Posterior vena cava (tissue), 2 donors: Measurements from ENCODE around the gene MRPS2. TPM values are rescaled to one million over a fixed set of nuclear protein-coding genes. Genes with fewer than 3 reads are reported as not detected.

Experiments
- DNase-seq: peaks from one replicate; pipeline ENCODE4 v3.0.0-alpha.2; 2020; ENCODE audit warnings: low spot score
- intact Hi-C, 2 donors: fragments of 100-400 bp; cut with DNase I; formaldehyde crosslinking; loops; one replicate each; pipeline versions ENCODE4 v1.14.1 to v1.14.2; 2022 to 2023
- total RNA-seq, 2 donors: library from RNA; stranded (reverse); fragmentation: NEBNext Ultra II Directional; extraction: Animal tissue kit (Norgen Biotek cat#: 25700); gene quantifications; one replicate each; pipeline ENCODE4 v1.2.1, GENCODE V29; 2021
- donor health status: DM: yes; HTN: yes; CAD: no.
- donor health status: DM: yes; HTN: yes; CAD: no.

The MRPS2 gene
- total RNA-seq, 2 donors from 2014 or later, result 15.9 to 16.3 TPM

GRCh38 chr9:135494791-135495559 is 5.5 kb upstream of the MRPS2 start:
- intact Hi-C loops, result no loop called here
- peak; percentile 58 for DNase-seq

- DNase-seq, result peak; percentile 67
- intact Hi-C loops, result no loop called here
Observed at GRCh38 chr9:135498381-135499126, 1.9 kb upstream of the MRPS2 start.

DNA sequence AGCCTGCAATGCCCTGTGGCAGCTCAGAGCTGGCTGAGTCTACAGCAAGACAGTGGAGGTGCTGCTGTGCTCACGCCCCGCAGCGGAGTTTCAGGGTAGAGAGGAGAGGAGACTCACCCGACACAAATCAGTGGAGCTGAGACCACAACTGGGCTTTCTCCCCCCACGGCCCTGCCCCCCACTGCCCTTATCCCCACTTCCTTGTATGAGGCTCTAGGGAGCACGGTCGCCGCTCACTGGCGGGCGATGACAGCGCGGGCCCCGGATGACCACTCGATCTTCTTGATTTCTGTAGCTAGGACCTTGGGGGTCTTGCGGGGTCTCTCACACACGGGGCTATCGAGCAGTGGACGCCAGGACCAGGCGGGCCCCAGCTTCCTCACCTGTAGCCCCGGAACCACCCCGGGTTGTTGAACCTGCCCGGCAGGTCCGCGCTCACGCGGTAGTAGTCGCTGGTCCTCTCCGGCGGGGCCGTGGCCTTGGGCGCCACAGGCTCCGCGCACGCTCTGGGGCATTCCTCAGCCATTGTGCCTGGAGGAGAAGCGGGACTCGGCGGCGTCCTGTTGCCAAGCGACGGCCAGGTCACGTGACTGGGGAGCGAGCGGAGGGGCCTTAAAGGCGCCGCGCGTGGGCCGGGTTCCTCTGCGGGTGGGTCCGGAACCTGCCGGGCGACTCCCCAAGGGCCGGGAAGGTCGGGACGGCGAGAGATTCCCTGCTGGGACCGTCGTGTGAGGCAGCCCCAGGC is 984 bp upstream of the MRPS2 start:
- DNase-seq, result peak; percentile 98
- intact Hi-C loops, result no loop called here

GRCh38 chr9:135500071-135500524 is 384 bp upstream of the MRPS2 start:
- intact Hi-C loops, result no loop called here
- no peak for DNase-seq

DNA sequence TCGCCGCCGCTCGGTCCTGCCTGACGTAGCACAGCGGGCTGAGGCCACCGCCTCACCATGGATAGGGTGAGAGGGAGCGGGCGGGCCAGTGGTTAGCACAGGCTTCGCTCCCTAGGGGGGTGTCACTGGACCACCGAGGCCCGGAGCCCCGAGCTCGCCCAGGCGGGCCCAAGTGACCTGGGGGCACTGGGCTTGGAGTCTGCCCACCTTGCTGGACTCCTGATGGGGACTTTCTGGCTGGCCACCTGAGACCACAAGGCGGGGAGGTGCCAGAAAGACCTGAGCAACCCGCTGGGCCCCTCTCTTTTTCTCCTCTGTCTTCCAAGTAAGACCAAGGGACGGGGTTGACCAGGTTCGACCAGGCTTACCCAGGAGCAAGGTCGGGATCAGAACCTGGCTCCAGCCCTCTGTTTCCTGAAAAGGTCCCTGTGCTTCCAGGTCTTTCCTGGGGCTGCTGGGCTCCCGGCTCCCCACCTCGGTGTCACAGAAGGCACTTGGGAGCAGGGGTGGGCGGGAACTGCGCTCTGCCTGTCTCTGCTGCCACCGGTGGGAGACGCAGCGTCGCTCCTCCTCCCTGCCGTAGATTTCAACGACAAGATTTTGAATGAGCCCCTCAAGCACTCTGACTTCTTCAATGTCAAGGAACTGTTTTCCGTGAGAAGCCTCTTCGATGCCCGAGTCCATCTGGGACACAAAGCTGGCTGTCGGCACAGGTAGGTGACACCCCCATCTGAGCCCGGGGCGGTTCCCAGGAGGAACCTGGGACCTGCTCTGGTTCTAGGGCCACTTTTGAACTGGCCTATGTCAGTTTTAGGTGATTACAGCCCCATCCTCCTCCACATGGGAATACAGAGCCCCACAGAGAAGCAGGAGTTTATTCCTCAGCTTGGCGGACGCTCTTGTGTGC is 1.0 kb downstream of the MRPS2 start:
- peak; percentile 74 for DNase-seq

GRCh38 chr9:135502168-135502872 is 1.8 kb downstream of the MRPS2 start:
- peak; percentile 73 for DNase-seq
- intact Hi-C loops, result no loop called here

More for the DNA sequence above, 1.0 kb downstream of the MRPS2 start:
- intact Hi-C loops, result no loop called here

DNA sequence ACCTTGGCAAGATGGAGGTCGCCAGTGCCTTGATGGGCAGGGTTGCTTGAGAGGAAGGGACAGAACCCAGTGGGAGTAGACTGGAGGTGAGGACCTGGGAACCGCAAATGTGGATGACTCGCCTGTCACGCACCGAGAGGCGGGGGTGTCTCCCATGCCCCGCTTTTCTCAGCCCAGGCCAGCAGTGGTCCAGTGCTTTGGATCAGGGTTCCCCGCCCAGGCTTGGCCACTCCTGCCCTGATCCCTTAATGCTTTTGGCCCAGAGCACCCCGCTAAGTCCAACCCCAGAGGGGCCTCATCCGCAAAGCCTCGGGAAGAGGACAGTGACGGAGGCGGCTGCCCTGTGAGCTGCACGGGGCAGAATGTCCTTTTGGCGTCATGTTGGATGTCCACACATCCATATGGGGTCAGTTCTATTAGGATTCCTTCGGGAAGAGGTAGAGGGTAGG is 2.4 kb downstream of the MRPS2 start:
- peak; percentile 63 for DNase-seq
- intact Hi-C loops, result no loop called here

GRCh38 chr9:135503371-135504261 is 3.1 kb downstream of the MRPS2 start:
- intact Hi-C loops, result no loop called here
- peak; percentile 79 for DNase-seq

GRCh38 chr9:135504262-135505243 is 4.1 kb downstream of the MRPS2 start:
- peak; percentile 88 for DNase-seq
- intact Hi-C loops, result no loop called here

DNA sequence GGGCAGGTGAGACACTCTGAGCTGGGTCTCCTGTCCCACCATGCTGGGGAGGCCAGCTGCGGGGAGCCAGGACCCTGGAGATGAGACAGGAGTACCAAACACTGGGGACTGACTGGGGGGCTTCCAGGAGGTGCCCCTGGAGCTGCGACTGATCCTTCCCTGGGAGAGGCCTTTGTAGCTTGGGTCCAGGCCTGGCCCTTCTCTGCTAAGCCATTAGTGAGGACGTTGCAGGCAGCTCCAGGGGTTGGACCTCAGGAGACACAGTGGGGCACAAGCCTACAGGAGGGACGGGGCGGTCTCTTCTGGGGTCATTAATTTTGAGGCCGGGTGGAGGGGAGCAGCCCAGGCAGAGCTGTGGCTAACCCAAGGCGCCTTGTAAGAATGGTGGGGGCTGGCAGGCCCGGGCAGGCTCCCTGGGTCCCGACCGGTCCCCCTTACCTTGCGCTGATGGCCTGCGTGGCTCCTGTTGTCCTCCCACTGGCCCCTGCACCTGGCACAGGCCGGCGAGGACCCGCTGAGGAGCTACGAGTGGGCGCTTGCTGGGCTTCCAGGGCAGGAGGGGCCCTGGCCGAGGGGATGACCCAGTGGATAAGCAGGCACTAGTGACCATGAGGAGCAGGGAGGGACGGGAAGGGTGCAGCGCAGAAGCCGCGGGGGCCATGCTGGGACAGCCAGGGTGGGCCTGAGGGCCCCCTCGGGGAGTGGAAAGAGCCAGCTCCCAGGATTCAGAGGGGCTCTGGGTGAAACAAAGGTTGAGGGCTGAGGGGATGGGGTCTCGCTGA is 5.1 kb downstream of the MRPS2 start:
- DNase-seq, result peak; percentile 74
- intact Hi-C loops, result no loop called here

DNA sequence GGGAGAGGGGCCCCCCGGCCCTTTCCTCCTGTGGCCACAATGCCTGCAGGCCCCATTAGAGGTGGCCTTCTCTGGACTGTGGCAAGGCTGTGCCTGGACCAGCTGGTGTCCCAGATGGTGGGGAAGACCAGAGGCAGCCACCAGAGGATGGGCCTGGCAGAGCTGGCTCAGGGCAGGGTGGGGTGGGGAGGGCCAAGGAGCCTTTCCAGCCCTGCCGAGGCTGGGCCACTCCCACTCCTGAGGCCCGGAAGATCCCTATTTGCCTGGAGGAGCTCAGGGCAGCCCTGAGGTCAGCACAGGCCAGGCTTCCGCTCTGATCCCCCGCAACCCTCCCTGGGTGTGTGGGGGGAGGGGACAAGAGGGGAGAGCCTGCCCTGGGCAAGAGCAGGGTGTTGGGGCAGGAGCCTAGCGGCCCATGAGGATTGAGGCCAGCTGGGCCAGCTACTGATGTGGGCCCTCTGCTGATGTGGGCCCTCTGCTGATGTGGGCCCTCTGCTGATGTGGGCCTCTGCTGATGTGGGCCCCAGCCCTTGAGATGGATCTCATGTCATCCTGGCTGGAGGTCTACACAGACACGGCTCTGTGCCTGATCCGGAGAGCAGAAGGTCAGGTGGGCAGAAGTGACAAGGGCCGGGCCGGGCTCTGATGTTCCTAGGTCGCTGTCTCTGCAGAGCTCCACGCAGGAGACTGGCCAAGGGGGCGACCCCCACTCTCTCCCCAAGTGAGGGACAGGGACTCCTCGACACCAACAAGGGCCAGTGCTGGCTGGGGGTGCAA is 6.0 kb downstream of the MRPS2 start:
- peak; percentile 69 for DNase-seq
- intact Hi-C loops, result no loop called here

GRCh38 chr9:135507104-135508035 is 6.9 kb downstream of the MRPS2 start:
- DNase-seq, result peak; percentile 58
- intact Hi-C loops, result no loop called here

DNA sequence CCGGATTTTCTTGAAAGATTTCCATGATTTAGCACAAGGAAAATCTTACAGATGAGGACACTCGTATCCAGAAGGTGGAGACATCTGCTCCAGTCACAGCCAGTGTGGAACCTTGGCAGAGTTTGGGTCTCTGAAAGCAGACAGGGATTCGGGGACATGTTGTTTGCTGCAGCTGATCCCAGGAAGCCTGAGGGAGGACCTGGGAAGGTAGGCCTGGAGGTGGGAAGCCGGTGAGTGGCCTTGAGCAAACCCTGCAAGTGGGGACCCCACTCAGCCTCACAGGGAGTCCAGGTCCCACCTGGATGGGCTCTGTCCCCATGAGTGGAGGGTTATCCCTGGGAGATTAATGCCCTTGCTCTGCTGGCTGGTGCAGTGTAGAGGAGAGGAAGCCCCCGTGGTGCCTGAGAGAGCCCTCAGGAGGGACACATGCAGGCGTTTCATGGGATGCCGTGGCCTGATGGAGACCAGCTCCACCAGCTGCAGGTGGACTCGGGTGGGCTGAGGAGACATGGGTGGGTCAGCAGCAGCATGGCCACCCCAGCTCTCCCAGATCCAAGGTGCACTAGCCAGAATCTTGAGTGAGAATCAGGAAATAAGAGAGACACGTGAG is 7.8 kb downstream of the MRPS2 start:
- DNase-seq, result peak; percentile 63
- intact Hi-C loops, result no loop called here
